NCI-H1436 (cell line): ENCODE measurements around the gene SLC47A2.
"Not testable (repeated sequence)": the region's sequence is repeated elsewhere in the genome, so short reads cannot be mapped to it uniquely, and the experiment has no call there.

Experiments
- DNase-seq: peaks from one replicate; lab custom pipeline; 2025; lab: John Stamatoyannopoulos, UW

Gene SLC47A2

DNA sequence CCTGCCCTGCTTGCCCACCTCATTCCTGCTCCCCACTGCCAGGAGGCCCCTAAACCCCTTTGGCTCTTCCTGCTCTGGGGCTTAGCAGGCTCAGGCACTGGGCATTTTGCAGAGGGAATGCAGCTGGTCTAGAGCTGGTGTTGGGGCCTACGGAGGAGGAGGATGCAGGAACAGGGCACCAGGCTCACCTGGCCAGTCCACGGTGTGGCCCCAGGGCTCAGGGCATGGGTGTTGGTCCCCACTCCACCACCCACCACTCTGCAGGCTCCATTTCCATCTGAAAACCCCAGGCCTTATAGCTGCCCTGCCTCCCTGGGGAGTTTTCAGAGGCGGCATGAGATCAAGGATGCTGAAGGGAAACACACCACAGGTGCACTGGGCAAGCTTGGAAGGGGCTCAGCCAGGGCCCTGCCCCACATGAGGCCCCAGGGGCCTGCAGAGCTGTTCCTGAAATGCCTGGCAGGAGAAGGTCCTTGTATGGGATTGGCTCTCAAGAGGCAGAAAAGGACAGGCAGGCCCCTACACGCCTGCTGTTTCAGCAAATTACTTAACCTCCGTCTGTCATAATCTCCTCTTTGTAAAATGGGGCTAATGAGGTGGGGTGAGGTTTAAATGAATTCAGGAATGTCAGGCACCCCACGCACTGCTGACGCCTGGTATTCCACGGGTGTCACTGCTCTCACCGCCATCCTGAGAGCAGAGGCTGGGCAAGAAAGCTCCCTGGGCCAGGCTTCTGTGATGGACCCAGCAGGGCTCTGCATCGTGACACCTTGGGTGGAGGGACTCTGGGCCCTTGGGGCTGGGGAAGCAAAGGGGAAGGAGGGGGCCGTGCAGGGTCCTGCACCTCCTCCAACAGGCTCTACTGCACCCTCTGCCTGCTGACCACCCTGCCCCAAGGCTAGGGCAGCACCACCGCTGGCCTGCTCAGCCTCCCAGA, 9.3 kb downstream of the SLC47A2 start:
- DNase-seq, result peak; percentile 93

DNA sequence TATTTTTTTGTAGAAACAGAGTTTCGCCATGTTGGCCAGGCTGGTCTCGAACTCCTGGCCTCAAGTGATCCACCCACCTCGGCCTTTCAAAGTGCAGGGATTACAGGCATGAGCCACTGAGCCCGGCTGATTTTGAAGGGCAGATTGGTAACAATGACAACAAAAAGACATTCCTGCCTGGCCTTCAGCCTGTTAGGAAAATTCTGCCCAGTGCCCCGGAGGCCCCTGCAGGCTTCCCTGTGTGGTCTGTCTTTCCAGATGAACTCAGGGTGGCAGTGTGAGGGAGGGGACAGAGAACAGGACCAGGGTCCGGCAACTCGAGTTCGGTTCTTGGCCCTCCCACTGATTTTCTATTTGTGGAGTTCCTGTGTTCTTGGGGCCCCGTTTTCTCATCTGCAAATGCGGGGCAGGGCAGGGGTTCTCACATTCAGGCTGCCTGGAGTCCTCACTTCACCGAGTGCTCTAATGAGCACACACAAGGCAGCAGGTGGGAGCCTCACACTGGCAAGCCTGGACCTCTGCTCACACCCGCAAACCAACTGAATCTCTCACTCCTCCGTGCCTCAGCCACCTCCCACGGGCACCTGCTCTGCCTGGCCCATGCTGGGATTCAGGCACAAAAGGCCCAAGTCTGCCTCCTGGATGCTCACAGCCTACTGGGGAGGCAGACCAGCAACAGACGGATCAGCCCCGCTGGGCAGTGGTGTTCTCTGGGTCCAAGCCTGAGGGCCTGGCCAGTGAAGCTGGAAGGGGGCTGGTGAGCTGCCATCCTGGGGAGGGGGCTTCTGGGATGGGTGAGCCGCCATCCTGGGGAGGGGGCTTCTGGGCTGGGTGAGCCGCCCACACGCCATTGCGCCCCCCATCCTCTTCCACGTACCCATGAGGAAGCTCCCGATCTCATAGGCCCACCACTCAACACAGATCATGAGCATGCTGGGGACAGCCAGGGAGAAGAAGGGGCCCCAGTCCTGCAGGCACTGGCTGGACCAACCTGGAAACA, 10.3 kb downstream of the SLC47A2 start:
- DNase-seq, result peak; percentile 39

DNA sequence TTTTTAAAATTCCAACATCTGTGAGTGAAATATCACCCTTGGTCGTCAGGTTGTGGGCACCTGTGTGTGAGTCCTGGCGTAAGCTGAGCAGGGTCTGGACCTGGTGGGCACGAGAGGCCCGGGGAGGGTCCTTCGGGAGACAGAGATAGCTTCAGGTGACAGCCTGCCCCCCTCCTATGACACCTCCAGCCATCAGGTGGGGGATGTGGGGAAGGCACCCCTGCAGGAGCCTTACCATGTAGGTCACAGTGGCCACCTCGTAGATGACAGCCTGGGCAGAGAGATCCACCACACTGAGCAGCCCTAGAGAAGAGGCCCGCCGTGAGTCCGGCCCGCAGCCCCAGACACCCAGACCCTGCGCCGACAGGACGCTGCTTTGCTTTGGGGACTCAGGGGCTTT, 11.2 kb downstream of the SLC47A2 start:
- no peak for DNase-seq

DNA sequence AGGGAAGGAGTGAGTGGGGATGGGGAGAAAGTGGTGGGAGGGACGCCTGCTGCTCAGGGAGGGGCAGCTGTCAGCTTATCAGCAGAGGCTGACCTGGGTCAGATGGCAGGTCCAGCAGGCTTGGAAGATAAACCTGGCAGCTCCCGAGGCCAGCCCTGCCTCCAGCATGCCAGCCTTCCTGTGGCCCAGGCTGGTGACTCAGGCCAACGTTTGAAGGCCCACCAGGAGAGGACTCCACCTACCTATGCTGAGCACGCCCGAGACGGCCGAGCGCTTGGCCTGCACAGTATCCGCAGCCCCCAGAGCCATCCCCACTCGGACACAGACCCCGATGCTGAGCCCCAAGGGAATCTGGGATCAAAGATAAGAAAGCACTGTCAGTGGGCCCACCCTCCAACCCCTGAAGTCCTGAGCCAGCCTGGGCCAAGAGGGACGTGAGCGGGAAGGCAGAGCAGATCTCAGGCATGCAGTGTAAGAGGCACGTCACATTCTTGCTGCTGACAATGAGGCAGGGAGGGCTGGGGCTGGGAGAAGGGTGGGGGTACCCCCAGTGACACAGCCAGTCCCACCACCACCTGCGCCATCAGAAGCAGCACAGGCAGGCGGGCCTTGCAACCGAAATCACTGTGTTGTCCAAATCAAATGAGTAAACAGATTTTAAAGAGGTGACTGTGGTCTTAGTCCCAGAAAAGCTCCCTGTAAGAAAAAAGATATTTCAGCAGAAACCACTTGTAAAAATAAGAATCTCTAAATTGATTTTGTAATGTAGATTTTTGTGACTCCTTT, 12.4 kb downstream of the SLC47A2 start:
- no peak for DNase-seq

DNA sequence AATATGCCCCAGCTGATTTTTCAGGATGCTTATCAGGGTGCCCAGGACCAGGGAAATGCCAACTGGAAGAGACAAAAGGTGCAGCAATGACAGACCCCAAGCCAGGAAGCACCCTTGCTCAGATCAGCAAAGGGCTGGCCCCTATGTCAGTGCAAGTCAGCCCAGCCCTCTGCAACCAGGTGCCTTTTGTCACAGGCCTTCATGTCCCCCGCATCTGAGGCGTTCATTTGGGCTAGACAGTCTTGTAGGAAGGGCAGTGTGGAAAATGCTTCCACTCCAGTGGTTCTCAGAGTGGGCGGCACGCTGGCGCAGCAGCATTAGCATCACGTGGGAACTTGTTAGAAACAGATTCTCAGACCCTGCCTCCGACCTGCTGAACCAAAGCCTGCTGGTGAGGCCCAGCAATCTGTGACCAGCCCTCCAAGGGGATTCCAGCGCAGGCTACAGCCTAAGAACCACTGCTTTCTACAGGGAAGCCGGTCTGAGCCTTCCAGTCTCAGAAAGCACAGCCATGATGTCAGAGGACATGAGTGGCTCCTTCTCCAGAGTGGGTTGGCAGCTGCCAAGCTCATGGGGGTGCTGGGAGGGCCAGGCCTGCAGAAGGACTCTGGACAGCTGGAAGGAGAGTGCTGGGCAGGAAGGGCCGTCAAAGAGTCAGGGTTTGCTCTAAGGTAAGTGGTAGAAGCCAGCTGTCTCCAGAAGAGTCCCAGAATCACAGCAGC, 13.1 kb downstream of the SLC47A2 start:
- no peak for DNase-seq

DNA sequence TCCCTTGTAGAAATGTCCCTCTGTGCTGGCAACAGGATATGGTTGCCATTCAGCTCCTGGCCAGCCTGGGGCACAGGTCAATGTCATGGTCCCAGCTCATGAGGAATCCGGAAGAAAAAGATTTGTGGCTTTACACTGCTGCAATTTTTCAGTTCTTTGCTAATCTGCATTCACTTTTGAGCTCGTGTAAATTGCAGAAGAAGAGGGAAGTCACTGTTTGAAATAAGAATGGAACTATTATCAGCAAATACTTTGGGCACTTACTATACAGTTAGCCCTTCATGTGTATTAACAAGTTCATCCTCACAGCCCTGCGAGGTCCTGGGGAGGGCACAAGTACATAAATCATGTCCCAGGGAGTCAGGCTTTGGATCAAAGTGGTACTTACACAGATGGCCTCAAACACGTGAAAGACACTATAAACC, 14.2 kb downstream of the SLC47A2 start:
- no peak for DNase-seq

DNA sequence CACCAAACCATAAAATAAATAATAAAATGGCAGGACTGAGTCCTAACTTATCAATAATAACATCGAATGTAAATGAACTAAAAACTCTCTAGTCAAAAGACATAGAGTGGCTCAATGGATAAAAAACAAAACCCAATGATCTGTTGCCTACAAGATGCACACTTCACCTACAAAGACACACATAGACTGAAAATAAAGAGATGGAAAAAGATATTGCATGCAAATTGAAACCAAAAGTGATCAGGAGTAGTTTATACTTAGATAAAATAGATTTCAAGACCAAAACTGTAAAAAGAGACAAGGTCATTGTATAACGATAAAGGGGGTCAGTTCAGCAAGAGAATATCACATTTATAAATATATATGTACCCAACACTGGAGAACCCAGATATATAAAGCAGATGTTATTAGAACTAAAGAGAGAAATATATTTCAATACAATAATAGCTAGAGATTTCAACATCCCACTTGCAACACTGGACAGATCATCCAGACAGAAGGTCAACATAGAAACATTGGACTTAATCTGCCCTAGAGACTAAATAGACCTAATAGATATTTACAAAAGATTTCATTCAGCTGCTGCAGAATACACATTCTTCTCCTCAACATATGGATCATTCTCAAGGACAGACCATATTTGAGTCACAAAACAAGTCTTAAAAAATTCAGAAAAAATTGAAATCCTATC, 29.8 kb downstream of the SLC47A2 start:
- no peak for DNase-seq

DNA sequence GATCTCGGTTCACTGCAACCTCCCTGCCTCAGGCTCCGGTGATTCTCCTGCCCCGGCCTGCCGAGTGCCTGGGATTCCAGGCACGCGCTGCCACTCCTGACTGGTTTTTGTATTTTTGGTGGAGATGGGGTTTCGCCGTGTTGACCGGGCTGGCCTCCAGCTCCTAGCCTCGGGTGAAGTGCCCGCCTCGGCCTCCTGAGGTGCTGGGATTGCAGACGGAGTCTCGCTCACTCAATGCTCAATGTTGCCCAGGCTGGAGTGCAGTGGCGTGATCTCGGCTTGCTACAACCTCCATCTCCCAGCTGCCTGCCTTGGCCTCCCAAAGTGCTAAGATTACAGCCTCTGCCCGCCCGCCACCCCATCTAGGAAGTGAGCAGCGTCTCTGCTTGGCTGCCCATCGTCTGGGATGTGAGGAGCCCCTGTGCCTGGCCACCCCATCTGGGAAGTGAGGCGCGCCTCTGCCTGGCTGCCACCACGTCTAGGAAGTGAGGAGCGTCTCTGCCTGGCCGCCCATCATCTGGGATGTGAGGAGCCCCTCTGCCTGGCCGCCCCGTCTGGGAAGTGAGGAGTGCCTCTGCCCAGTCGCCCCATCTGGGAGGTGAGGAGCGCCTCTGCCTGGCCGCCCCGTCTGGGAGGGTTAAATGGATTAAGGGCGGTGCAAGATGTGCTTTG, 31.3 kb downstream of the SLC47A2 start:
- DNase-seq, result not testable (repeated sequence)

DNA sequence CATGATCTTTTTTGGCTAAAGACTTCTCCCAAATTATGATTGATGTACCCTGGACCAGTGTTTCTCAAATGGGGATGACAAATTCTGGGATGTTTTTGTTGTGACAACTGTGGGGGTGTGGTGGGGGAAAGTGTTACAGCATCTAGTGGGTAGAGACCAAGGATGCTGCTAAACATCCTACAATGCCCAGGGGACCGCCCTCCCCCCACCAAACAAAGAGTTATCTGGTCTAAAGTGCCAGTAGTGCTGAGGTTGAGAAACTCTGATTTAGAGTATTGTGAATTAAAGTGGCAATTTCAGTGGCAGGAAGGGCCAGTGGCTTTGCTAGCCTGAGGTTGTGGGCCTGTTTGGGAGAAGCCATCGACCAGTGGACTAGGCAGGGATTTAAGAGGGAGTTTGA, 33.3 kb downstream of the SLC47A2 start:
- no peak for DNase-seq

DNA sequence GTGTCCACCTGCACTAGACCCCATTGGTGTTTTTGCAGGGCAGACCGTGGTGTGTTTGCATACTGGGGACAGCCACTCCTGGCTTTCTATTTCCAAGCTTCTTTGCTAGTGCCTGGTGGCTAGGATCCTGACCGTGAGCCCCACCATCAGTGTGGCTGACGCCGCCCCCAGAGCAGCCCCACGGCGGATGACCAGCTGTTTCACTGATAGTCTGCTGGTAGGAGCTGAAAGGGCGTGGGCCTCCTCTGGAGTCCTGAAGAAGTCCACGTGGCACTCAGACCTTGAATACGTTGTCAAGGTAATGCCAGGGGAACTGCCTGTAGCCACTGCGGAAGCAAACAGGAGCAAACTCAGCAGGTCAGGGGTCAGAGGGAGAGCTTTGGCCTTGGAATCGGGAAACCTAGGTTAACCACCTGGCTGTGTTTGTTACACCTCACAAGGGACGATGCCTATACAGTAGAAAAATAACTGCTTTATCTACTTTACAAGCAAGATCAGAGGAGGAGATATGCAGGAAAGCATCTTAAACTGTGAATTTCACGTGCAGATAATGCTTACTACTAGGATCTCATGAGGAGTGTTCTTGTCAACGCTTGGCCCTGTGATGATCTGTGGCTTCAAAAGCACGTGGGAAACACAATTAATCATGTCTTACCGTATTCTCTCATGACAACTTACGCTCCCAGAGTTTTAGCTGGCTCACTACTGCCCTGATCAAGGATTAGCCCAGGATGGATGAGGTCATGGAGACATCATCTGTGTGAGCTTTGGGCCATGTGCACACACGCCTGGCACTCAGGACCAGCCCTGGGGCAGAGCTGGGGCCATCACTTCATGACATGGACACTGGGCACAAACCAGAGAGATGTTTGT, 37.6 kb downstream of the SLC47A2 start:
- DNase-seq, result no peak

DNA sequence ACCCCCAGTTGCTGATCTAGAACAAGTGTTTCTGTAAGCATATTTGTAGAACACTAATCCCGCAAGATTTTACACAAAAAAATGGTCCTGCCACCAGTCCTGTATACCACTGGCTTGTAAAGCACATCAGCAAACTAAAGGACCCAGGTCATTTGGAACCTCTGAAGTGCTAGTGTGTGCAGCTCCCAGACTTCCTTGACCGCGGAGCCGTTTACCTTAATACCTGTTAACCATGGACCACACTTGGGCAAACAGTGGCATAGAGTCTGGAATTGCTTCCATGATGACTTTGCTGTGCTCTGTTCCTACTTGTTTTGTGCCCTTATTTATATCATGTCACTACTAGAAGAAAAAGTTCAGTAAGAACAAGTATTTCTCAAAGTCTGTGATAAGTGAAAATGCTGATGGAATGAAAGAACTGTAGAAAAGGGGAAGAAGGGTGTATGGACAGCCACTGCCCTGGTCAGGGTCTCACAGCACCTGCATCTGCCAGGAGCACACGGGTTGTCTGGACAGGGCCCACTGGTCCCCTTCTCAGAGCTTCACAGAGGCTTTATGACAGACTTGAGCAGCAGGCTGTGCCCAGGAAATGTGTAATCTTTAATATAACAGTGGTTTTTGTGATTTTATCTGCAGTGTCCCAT, 38.5 kb downstream of the SLC47A2 start:
- no peak for DNase-seq

DNA sequence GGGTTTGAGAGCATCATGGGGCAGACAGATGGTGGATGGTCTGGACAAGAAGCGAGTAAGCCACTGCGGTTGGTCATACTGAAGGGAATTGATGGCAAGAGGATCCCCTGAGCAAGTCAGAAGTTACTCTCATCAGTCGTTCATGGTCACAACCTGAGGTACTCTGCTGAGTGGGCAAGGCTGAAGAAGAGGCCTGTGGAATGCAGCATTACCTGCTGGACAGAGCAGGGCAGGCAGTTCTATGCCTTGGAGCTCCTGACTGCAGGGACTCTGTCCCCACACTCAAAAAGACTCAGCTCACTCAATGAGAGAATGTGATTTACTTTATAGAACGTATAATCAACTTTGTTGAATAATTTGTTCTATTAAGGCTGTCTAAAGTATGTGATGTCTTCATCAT, 39.5 kb downstream of the SLC47A2 start:
- DNase-seq, result no peak

DNA sequence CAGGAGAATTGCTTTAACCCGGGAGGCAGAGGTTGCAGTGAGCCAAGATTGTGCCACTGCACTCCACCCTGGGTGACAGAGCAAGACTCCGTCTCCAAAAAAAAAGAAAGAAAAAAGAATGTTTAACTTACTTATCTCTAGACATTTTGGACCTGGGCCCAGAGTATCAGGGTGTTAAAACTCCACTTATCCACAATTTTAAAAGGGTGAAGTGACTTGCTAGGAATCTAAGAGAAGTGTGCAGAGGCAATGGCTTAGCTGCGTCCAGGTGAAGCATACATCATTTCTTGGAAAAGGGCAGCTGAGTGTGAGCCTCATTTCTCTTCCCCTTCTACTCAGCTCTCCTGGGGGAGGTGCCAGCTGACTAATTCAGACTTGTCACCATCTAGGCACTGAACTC, 42.8 kb downstream of the SLC47A2 start:
- no peak for DNase-seq

DNA sequence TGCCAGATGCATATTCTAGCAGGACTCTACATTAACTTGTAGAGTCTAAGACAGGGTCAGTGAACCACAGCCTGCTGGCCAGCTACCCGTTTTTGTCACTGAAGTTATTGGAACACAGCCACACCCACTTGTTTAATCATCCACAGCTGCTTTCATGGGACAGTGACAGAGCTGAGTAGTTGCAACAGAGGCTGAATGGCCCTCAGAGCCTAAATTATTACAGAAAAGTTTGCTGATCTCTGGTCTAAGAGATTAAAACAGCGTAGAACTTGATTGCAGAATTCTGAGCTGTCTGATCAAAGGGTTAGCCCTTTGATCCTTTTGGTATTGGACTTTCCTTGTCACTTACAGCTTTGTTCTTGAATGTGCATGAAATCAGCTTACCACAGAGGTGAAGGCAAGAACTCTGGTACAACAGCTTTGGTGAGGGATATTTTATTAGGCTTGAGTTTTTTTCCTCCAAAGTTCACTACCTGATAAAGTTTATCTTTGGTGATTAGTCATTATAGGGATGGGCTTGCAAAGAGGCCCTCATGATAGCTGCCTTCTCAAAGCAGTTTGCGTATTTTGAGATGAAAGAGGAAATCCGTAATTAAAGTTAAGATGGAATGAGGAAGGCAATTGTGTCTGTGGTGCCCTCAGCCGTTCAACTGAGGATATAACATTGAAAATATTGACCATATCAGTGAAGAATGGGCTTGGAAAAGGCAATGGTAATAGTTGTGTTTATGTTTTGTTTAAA, 44.2 kb downstream of the SLC47A2 start:
- no peak for DNase-seq

DNA sequence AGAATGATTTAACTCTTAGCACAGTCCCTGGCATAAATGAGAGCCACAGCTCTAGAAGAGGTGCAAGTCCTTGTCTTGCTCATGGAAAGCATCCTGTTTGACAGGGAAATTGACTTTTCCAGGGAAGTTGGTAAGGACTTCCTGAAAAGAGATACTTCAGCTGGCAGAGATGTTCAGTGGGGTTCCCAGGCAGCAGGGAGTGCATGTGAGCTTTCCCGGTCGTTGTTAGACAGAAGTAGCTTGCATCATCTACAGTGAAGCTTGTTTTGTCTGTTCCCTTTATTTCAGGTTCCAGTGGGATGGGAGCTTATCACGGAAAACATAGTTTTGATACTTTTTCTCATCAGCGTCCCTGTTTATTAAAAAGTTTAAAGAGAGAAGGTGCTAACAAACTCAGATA, 45.0 kb downstream of the SLC47A2 start:
- DNase-seq, result no peak

DNA sequence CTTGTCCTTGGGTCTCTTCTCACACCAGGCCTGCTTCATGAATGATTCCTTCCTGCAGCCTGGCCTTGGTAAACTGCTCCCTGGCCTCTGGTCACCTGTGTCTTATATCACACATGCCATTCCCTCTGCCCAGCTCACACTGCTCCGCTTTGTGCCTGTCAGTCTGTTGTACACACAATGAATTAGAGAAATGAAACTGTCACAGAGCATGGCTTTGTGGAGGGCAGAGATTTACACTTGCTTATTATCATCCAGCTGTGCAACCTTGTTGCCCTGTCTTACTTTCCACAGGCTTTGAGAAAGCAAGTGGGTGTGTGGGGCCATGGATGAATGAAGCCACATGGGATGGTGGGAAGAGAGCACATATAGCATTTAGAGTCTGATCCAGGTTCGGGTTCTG, 45.5 kb downstream of the SLC47A2 start:
- DNase-seq, result no peak

DNA sequence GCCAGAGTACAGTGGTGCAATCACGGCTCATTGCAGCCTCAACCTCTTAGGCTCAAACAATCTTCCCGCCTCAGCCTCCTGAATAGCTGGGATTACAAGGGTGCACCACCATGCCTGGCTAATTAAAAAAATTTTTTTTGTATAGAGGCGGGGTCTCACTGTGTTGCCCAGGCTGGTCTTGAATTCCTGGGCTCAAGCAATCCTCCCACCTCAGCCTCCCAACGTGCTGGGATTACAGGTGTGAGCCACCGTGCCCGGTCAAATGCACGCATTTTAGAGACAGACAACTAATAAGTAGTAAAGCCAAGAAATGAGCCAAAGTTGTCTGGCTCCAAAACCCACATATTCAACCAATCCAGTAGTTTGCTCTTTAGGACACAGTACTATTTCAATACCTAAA, 46.7 kb downstream of the SLC47A2 start:
- DNase-seq, result not testable (repeated sequence)

DNA sequence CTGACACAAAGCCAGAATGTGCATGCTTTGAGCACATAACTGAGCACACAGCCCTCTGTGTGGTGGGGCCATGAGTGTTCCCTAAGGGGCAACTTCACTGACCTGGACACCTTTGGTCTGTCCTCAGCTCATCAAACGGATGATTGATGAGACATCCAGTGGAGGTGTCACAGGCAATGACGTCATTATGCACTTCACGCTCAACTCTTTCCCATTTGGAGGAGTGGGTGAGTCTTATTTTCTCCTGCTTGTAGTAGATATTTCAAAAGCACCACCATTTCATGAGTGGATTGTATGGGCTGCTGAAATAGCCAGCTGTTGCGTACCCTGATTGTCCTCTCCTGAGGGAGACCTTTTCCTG, 51.6 kb downstream of the SLC47A2 start:
- no peak for DNase-seq
